ENCODE results near the gene AHCTF1. TPM values are rescaled to one million over a fixed set of nuclear protein-coding genes. Genes with fewer than 3 reads are reported as not detected.

AHCTF1 gene
- total RNA-seq, 1 experiment from 2014 or later = 44.3 TPM

GRCh38 chr1:246805135-246805716, 126.5 kb downstream of the AHCTF1 start:
- H3K27ac ChIP-seq (ENCODE audit: insufficient read length, low read depth, low read length) = no peak overlapping the region
- H3K56ac ChIP-seq (ENCODE audit: insufficient read length, low read depth, low read length) = no peak overlapping the region
- H3K79me1 ChIP-seq (ENCODE audit: insufficient read depth, low read depth, low read length, poor library complexity, severe bottlenecking) = no peaks in the 10 kb centered on the region
- peaks cover 4 to 5% of the 10 kb centered on the region in 2 experiments; a peak in 2 of 5 replicates for H3K9me3 Mint-ChIP-seq
- H3K23me2 ChIP-seq (ENCODE audit: insufficient read length, low read depth, low read length, poor library complexity, severe bottlenecking) = no peaks in the 10 kb centered on the region
- WGBS (ENCODE audit: extremely low coverage, insufficient read length, low lambda C conversion rate) = no CpG with 5 or more reads among the region's 10 CpGs
- H4K91ac ChIP-seq (ENCODE audit: insufficient read length, low read depth, low read length) = no peak overlapping the region
- H3T11ph ChIP-seq (ENCODE audit: low read length) = no peak overlapping the region
- H2BK20ac ChIP-seq (ENCODE audit: low read depth, low read length, poor library complexity, severe bottlenecking) = no peak overlapping the region
- H3K4me1 ChIP-seq (ENCODE audit: insufficient read depth, low read length) = no peaks in the 10 kb centered on the region
- peaks cover 3% of the 10 kb centered on the region for H3K27me3 Mint-ChIP-seq (ENCODE audit: low read depth)
- H3K4me2 ChIP-seq (ENCODE audit: insufficient read depth, insufficient read length, low read length) = no peak overlapping the region
- H2BK12ac ChIP-seq (ENCODE audit: insufficient read length, low read depth, low read length) = no peak overlapping the region
- H2BK120ac ChIP-seq (ENCODE audit: low read depth, low read length, poor library complexity, severe bottlenecking) = no peak overlapping the region
- H2BK15ac ChIP-seq (ENCODE audit: low read depth, low read length) = no peak overlapping the region
- no peaks in the 10 kb centered on the region for H3K79me2 ChIP-seq (ENCODE audit: insufficient read depth, low read length)
- H3K27me3 ChIP-seq (ENCODE audit: insufficient read depth, low read length) = no peaks in the 10 kb centered on the region
- H2AFZ ChIP-seq (ENCODE audit: low read length) = no peak overlapping the region
- H2AK5ac ChIP-seq (ENCODE audit: insufficient read length, low read length) = no peak overlapping the region
- H3K23ac ChIP-seq (ENCODE audit: insufficient read length, low read depth, low read length) = no peak overlapping the region
- H3K9ac ChIP-seq (ENCODE audit: extremely low read depth, insufficient read length, low read length) = no peak overlapping the region
- TF ChIP-seq CTCF (conservative IDR thresholded peaks at IDR 0.05) = no peak
- no peak overlapping the region for H3K27ac Mint-ChIP-seq
- DNase-seq = no peak
- H3K18ac ChIP-seq (ENCODE audit: insufficient read length, low read depth, low read length) = no peak overlapping the region
- H3K9me3 ChIP-seq (ENCODE audit: control insufficient read depth, low read depth, low read length) = no peaks in the 10 kb centered on the region
- peaks cover 4 to 6% of the 10 kb centered on the region in 2 experiments; a peak in 2 of 4 replicates for H3K4me1 Mint-ChIP-seq
- no peak overlapping the region for H3K4me3 Mint-ChIP-seq
- no peak overlapping the region for H4K8ac ChIP-seq (replicated peaks; ENCODE audit: insufficient read length, low read depth, low read length)
- no peak overlapping the region for H4K5ac ChIP-seq (ENCODE audit: insufficient read length, low read depth, low read length)
- H4K20me1 ChIP-seq (ENCODE audit: control insufficient read depth, insufficient read depth, insufficient read length) = no peaks in the 10 kb centered on the region
- no peak overlapping the region for H3K14ac ChIP-seq (ENCODE audit: insufficient read depth, low read length)
- H3K4ac ChIP-seq (ENCODE audit: low read depth, low read length) = no peak overlapping the region
- H3K36me3 Mint-ChIP-seq (ENCODE audit: insufficient read depth in 1 of 3, low read depth in 3 of 3) = peaks cover 0 to 5% (median 0%) of the 10 kb centered on the region in 3 experiments; a peak in 3 of 7 replicates
- H2BK5ac ChIP-seq (ENCODE audit: insufficient read length, low read length) = no peak overlapping the region

All from H9 (cell line).